PC-9 (cell line): ENCODE data around the gene STUM. TPM values are rescaled to one million over a fixed set of nuclear protein-coding genes. Genes with fewer than 3 reads are reported as not detected.

Experiments
- BruUV-seq: library from RNA; stranded (reverse); fragments of 400-500 nt; replicated peaks from 2 replicates; lab custom pipeline; 2021; lab: Mats Ljungman, UMichigan
- CTCF ChIA-PET: fragments of 300-600 bp; sonication (Branson Sonifier 250); formaldehyde crosslinking; loops from one replicate; lab custom pipeline; 2022; ENCODE audit warnings: antibody characterized with exemption; lab: Charles Lee
- POLR2A ChIA-PET: fragments of 300-600 bp; sonication (Branson Sonifier 250); formaldehyde crosslinking; loops from one replicate; lab custom pipeline; 2022; ENCODE audit warnings: antibody characterized with exemption; ENCODE audit not compliant: unreplicated experiment; lab: Charles Lee
- DNase-seq, 2 experiments: peaks; one replicate each; pipeline versions ENCODE4 v3.0.0 to v3.0.0-alpha.2; 2015 to 2022; ENCODE audit warnings: mixed read lengths in 1 of 2
- H2AFZ ChIP-seq: fragments of 200-600 bp; sonication (generic); 2 replicates; pipeline ENCODE4 v1.8.1; 2017; ENCODE audit warnings: antibody characterized with exemption
- H3F3A ChIP-seq: fragments of 200-600 bp; sonication (generic); 2 replicates; pipeline ENCODE4 v1.8.1; 2017; ENCODE audit warnings: antibody characterized with exemption, mild to moderate bottlenecking, low read depth; ENCODE audit not compliant: insufficient read depth
- H3K27ac ChIP-seq: fragments of 200-600 bp; sonication (generic); 2 replicates; pipeline ENCODE4 v1.6.1; 2016; ENCODE audit warnings: mixed run types
- H3K27me3 ChIP-seq: fragments of 200-600 bp; sonication (generic); 2 replicates; pipeline ENCODE4 v1.6.1; 2016; ENCODE audit warnings: low read depth, mixed run types; ENCODE audit not compliant: insufficient read depth
- H3K36me3 ChIP-seq: fragments of 200-600 bp; sonication (generic); 2 replicates; pipeline ENCODE4 v1.6.1; 2016; ENCODE audit warnings: low read depth, mixed run types
- H3K4me1 ChIP-seq: fragments of 200-600 bp; sonication (generic); replicated peaks from 2 replicates; pipeline ENCODE4 v1.6.1; 2016; ENCODE audit warnings: mixed run types; ENCODE audit not compliant: insufficient read depth
- H3K4me2 ChIP-seq: fragments of 200-600 bp; sonication (generic); 2 replicates; pipeline ENCODE4 v1.6.1; 2017; ENCODE audit warnings: mixed run types
- H3K4me3 ChIP-seq: fragments of 200-600 bp; sonication (generic); 2 replicates; pipeline ENCODE4 v1.6.1; 2016; ENCODE audit warnings: mixed run types
- H3K79me2 ChIP-seq: fragments of 200-600 bp; sonication (generic); 2 replicates; pipeline ENCODE4 v1.6.1; 2017; ENCODE audit warnings: low read depth, mixed run types
- H3K9me2 ChIP-seq: fragments of 200-600 bp; sonication (generic); 2 replicates; pipeline ENCODE4 v1.8.1; 2017; ENCODE audit warnings: mild to moderate bottlenecking; ENCODE audit not compliant: insufficient read depth
- H3K9me3 ChIP-seq: fragments of 200-600 bp; sonication (generic); 2 replicates; pipeline ENCODE4 v1.8.1; 2016; ENCODE audit warnings: low read depth; ENCODE audit not compliant: insufficient read depth
- H4K20me1 ChIP-seq: fragments of 200-600 bp; sonication (generic); 2 replicates; pipeline ENCODE4 v1.8.1; 2017; ENCODE audit not compliant: insufficient read depth
- EZH2 ChIP-seq: fragments of 200-600 bp; sonication (generic); IDR thresholded peaks from 2 replicates; pipeline ENCODE4 v1.8.0; 2017; ENCODE audit warnings: antibody characterized with exemption, low read depth
- intact Hi-C: fragments of 100-400 bp; cut with micrococcal nuclease; formaldehyde crosslinking; loops from one replicate; pipeline ENCODE4 v1.10.0; 2022; ENCODE audit not compliant: unreplicated experiment
- total RNA-seq: library from RNA; stranded (reverse); gene quantifications from 2 replicates; pipeline ENCODE4 v1.2.3, GENCODE V29; 2021
- TF ChIP-seq, protein P1 (sequence below): fragments of 200-600 bp; sonication (generic); conservative IDR thresholded peaks from 2 replicates; pipeline ENCODE4 v1.6.1; 2017; ENCODE audit warnings: mixed run types, antibody characterized with exemption, mild to moderate bottlenecking, moderate library complexity

The STUM gene
- total RNA-seq, 1 experiment from 2014 or later, result not detected

DNA sequence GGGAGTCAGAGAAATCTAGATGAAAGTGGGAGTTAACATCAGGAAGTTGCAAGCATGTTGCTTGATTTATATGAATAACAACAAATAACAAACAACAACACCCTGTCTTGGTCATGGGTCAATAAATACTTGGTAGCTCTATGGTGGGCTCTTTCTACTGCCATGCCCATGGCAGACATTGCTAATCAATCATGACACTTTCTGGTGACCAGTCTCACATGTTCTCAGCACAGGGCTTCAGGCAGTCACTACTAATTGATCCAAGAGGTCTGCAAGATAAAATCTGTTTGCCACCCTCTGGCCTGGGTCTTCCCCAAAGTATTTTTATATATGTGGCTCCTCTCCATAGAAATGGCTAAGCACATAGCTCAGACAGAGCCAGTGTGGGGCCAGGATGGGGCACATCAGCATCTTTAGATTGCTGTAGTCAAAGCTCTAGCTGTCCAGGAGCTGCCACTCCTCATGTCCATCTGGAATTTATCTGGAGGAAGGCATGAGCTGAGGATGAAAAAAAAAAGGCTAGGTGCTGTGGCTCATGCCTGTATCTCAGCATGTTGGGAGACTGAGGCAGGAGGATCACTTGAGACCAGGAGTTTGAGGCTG lies 51.2 kb downstream of the STUM start:
- H3K4me2 ChIP-seq, result no peak overlapping the region
- CTCF ChIA-PET, result no interaction called here
- intact Hi-C loops, result no loop called here
- H3K27me3 ChIP-seq, result peaks cover 76% of the 10 kb centered on the region
- BruUV-seq, result no TSS peak
- POLR2A ChIA-PET, result no interaction called here
- no peaks in the 10 kb centered on the region for H3K9me3 ChIP-seq
- H4K20me1 ChIP-seq, result no peaks in the 10 kb centered on the region
- H3F3A ChIP-seq, result no peaks in the 10 kb centered on the region
- no peaks in the 10 kb centered on the region for H3K36me3 ChIP-seq
- no peak overlapping the region for H2AFZ ChIP-seq
- no peak overlapping the region for H3K4me3 ChIP-seq
- no peak for TF ChIP-seq EZH2
- TF ChIP-seq, protein P1, sequence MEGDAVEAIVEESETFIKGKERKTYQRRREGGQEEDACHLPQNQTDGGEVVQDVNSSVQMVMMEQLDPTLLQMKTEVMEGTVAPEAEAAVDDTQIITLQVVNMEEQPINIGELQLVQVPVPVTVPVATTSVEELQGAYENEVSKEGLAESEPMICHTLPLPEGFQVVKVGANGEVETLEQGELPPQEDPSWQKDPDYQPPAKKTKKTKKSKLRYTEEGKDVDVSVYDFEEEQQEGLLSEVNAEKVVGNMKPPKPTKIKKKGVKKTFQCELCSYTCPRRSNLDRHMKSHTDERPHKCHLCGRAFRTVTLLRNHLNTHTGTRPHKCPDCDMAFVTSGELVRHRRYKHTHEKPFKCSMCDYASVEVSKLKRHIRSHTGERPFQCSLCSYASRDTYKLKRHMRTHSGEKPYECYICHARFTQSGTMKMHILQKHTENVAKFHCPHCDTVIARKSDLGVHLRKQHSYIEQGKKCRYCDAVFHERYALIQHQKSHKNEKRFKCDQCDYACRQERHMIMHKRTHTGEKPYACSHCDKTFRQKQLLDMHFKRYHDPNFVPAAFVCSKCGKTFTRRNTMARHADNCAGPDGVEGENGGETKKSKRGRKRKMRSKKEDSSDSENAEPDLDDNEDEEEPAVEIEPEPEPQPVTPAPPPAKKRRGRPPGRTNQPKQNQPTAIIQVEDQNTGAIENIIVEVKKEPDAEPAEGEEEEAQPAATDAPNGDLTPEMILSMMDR, result no peak
- H3K4me1 ChIP-seq, result no peaks in the 10 kb centered on the region
- no peaks in the 10 kb centered on the region for H3K9me2 ChIP-seq
- no peak for DNase-seq
- no peaks in the 10 kb centered on the region for H3K79me2 ChIP-seq
- H3K27ac ChIP-seq, result no peak overlapping the region

DNA sequence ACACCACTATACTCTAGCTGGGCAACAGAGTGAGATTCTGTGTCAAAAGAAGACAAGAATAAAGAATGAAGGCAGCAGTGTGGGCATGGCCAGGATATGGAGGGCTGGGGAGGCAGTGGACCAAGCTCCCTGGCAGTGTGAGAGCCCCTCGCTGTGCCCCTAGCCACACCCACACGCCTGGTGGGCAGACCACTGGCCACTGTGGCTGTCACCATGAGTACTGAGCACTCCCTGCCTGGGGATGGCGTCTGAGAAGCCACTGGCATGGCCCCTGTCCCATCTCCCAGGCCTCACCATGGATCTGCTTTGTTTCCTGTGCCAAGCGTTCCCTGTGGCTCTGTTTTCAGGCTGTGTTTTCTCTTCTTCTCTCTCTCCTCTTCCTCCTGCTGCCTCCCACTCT lies 51.7 kb downstream of the STUM start:
- Histone ChIP-seq H3K9me3 (no peaks in the 10 kb centered on the region), H3K9me2 (no peaks in the 10 kb centered on the region), H3K27me3 (peaks cover 76% of the 10 kb centered on the region), H2AFZ (no peak overlapping the region), H3K27ac (no peak overlapping the region), H3K36me3 (no peaks in the 10 kb centered on the region), H3K4me3 (no peak overlapping the region), H3F3A (no peaks in the 10 kb centered on the region), H3K4me1 (no peaks in the 10 kb centered on the region), H3K79me2 (no peaks in the 10 kb centered on the region), H3K4me2 (no peak overlapping the region), H4K20me1 (no peaks in the 10 kb centered on the region)
- no peak for TF ChIP-seq EZH2
- TF ChIP-seq, protein P1, result no peak
- DNase-seq, result no peak
- POLR2A ChIA-PET, result no interaction called here
- CTCF ChIA-PET, result no interaction called here
- intact Hi-C loops, result no loop called here
- no TSS peak for BruUV-seq

DNA sequence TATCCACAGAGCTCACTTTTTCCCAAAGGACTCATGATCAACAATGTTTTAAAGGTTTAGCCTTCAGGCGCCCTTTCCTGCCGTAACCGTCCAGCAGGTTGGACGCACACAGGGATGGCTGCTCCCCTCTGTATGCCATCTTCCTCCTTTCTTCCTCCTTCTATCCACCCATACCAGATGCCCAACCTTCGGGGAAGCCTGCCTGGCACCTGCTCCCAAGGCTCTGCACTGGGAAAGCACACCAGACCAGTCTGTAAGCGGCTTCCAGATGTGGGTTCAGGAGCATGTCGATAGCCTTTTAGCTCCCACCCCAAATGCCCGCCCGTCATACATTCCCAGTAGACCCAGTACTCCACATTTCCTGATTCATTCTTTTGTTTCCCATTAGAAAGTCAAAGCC lies 52.9 kb downstream of the STUM start:
- Histone ChIP-seq H3K9me2 (no peaks in the 10 kb centered on the region), H3K27ac (no peak overlapping the region), H3K36me3 (no peaks in the 10 kb centered on the region), H3K27me3 (peaks cover 68% of the 10 kb centered on the region), H4K20me1 (no peaks in the 10 kb centered on the region), H3K4me3 (no peak overlapping the region), H3K4me2 (no peak overlapping the region), H3F3A (no peaks in the 10 kb centered on the region), H2AFZ (no peak overlapping the region), H3K4me1 (no peaks in the 10 kb centered on the region), H3K79me2 (no peaks in the 10 kb centered on the region), H3K9me3 (no peaks in the 10 kb centered on the region)
- no peak for DNase-seq
- CTCF ChIA-PET, result no interaction called here
- TF ChIP-seq, protein P1, result no peak
- TF ChIP-seq EZH2, result no peak
- intact Hi-C loops, result no loop called here
- BruUV-seq, result no TSS peak
- POLR2A ChIA-PET, result no interaction called here
